Measurements from ENCODE around the gene SLC25A42. TPM values are rescaled to one million over a fixed set of nuclear protein-coding genes. Genes with fewer than 3 reads are reported as not detected.

Gene SLC25A42
- total RNA-seq, 1 donor from 2014 or later, result 10.6 TPM

DNA sequence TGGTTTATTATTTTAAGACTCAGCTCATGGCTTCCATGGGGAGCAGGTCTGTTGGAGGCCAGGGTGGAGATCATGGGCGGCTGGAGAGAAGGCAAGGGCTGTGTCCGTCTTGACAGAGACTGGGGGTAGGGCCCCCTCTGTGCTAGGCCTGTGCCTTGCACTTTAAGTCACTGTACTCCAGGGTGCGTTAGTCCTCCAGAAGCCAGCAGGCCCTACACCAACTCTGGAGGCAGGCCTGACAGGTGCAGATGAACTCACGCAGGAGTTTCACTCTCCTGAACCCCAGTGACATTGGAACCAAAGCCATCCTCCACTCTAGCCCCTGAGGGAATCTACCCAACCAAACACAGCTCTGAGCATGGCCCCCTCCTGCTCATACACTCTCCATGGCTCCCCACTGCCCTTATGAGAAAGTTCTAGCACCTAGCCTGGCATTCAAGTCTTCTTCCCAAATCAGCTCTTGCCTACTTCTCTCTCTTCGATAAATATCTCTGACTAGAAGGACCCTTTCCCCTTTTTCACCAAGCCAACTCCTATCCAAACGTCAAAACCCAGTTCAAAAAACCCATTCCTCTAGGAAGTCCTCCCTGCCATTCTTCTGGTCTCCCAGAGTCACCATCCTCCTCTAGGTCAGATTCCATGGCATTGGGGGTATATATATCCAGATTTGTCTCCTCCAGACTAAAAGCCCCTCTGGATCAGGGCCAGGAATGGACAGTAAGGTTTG, 91.1 kb downstream of the SLC25A42 start:
- Mint-ChIP-seq H3K27ac (ENCODE audit: unreplicated experiment) (no peak overlapping the region), H3K4me1 (ENCODE audit: unreplicated experiment) (no peaks in the 10 kb centered on the region), H3K9me3 (ENCODE audit: unreplicated experiment) (no peaks in the 10 kb centered on the region), H3K4me3 (ENCODE audit: unreplicated experiment) (no peak overlapping the region), H3K36me3 (ENCODE audit: unreplicated experiment) (peaks cover 3% of the 10 kb centered on the region), H3K27me3 (ENCODE audit: unreplicated experiment) (no peaks in the 10 kb centered on the region)
- DNase-seq (ENCODE audit: extremely low spot score, unreplicated experiment), result no peak
- TF ChIP-seq, protein P1, sequence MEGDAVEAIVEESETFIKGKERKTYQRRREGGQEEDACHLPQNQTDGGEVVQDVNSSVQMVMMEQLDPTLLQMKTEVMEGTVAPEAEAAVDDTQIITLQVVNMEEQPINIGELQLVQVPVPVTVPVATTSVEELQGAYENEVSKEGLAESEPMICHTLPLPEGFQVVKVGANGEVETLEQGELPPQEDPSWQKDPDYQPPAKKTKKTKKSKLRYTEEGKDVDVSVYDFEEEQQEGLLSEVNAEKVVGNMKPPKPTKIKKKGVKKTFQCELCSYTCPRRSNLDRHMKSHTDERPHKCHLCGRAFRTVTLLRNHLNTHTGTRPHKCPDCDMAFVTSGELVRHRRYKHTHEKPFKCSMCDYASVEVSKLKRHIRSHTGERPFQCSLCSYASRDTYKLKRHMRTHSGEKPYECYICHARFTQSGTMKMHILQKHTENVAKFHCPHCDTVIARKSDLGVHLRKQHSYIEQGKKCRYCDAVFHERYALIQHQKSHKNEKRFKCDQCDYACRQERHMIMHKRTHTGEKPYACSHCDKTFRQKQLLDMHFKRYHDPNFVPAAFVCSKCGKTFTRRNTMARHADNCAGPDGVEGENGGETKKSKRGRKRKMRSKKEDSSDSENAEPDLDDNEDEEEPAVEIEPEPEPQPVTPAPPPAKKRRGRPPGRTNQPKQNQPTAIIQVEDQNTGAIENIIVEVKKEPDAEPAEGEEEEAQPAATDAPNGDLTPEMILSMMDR (IDR thresholded peaks at IDR 0.05), result no peak

- DNase-seq (ENCODE audit: extremely low spot score, unreplicated experiment), result no peak
- no peak overlapping the region for H3K27ac Mint-ChIP-seq (ENCODE audit: unreplicated experiment)
- no peaks in the 10 kb centered on the region for H3K4me1 Mint-ChIP-seq (ENCODE audit: unreplicated experiment)
- H3K36me3 Mint-ChIP-seq (ENCODE audit: unreplicated experiment), result peaks cover 3% of the 10 kb centered on the region
- no peaks in the 10 kb centered on the region for H3K9me3 Mint-ChIP-seq (ENCODE audit: unreplicated experiment)
- no peak overlapping the region for H3K4me3 Mint-ChIP-seq (ENCODE audit: unreplicated experiment)
- TF ChIP-seq, protein P1 (IDR thresholded peaks at IDR 0.05), result no peak
- H3K27me3 Mint-ChIP-seq (ENCODE audit: unreplicated experiment), result no peaks in the 10 kb centered on the region
Observed at GRCh38 chr19:19155495-19156219, 91.9 kb downstream of the SLC25A42 start.

- Mint-ChIP-seq H3K27ac (ENCODE audit: unreplicated experiment) (no peak overlapping the region), H3K4me3 (ENCODE audit: unreplicated experiment) (no peak overlapping the region), H3K36me3 (ENCODE audit: unreplicated experiment) (peaks cover 3% of the 10 kb centered on the region), H3K4me1 (ENCODE audit: unreplicated experiment) (no peaks in the 10 kb centered on the region), H3K27me3 (ENCODE audit: unreplicated experiment) (no peaks in the 10 kb centered on the region), H3K9me3 (ENCODE audit: unreplicated experiment) (no peaks in the 10 kb centered on the region)
- TF ChIP-seq, protein P1 (IDR thresholded peaks at IDR 0.05), result no peak
- no peak for DNase-seq (ENCODE audit: extremely low spot score, unreplicated experiment)
Observed at GRCh38 chr19:19157808-19158207, 94.0 kb downstream of the SLC25A42 start.

GRCh38 chr19:19159534-19159933, 95.7 kb downstream of the SLC25A42 start:
- no peaks in the 10 kb centered on the region for H3K4me1 Mint-ChIP-seq (ENCODE audit: unreplicated experiment)
- no peak overlapping the region for H3K4me3 Mint-ChIP-seq (ENCODE audit: unreplicated experiment)
- H3K9me3 Mint-ChIP-seq (ENCODE audit: unreplicated experiment), result no peaks in the 10 kb centered on the region
- TF ChIP-seq, protein P1 (IDR thresholded peaks at IDR 0.05), result no peak
- no peak overlapping the region for H3K27ac Mint-ChIP-seq (ENCODE audit: unreplicated experiment)
- H3K27me3 Mint-ChIP-seq (ENCODE audit: unreplicated experiment), result no peaks in the 10 kb centered on the region
- H3K36me3 Mint-ChIP-seq (ENCODE audit: unreplicated experiment), result peaks cover 3% of the 10 kb centered on the region
- no peak for DNase-seq (ENCODE audit: extremely low spot score, unreplicated experiment)

DNA sequence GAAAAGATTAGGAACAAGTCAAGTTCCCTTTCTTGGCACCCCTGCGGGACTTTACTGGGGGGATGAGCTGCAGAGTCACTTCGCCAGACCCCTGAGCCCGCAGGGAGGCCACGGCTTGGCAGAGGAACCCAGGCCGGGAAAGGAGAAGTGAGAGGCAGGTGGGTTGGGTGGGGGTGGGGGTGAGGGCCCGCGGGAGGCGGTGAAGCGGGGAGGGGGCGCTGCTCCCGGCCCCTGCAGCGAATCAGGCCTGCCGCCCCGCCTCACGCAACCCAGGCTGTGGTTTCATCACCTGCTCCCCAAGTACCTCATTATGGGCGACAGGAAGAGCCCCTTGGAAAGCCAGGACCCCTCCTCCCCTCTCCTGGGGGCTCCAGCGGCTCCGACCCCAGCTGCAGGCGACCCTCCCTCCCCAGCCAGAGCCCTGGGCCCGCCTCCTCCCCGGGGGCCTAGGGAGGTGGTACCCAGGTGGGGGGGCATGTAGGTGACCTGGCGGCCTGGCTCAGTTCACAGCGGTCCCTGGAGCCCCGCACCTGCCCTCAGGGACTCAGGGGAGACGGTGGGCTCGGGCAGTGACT, 96.8 kb downstream of the SLC25A42 start:
- H3K4me1 Mint-ChIP-seq (ENCODE audit: unreplicated experiment), result no peaks in the 10 kb centered on the region
- no peaks in the 10 kb centered on the region for H3K9me3 Mint-ChIP-seq (ENCODE audit: unreplicated experiment)
- TF ChIP-seq, protein P1 (IDR thresholded peaks at IDR 0.05), result no peak
- no peak overlapping the region for H3K4me3 Mint-ChIP-seq (ENCODE audit: unreplicated experiment)
- no peaks in the 10 kb centered on the region for H3K27me3 Mint-ChIP-seq (ENCODE audit: unreplicated experiment)
- no peak overlapping the region for H3K27ac Mint-ChIP-seq (ENCODE audit: unreplicated experiment)
- DNase-seq (ENCODE audit: extremely low spot score, unreplicated experiment), result no peak
- peaks cover 3% of the 10 kb centered on the region for H3K36me3 Mint-ChIP-seq (ENCODE audit: unreplicated experiment)
